CD14-positive monocyte (primary cell): ENCODE data around the gene NPIPB6. TPM values are rescaled to one million over a fixed set of nuclear protein-coding genes. Genes with fewer than 3 reads are reported as not detected.

Source experiments
- DNase-seq, 3 donors: peaks; one replicate each; pipeline ENCODE4 v3.0.0-alpha.2; 2011 to 2022
- H2AFZ ChIP-seq: 2 replicates; pipeline ENCODE4 v1.6.0; 2012; ENCODE audit warnings: mild to moderate bottlenecking, low read depth, low read length, inconsistent platforms; ENCODE audit not compliant: insufficient read depth, poor library complexity, severe bottlenecking
- H3K27ac ChIP-seq, 2 donors: 1 replicate in 1 of 2; 2 replicates in 1 of 2; pipeline ENCODE4 v1.5.1; 2012 to 2013; ENCODE audit warnings: low read length in 2 of 2, control low read depth in 1 of 2, inconsistent platforms in 1 of 2, low read depth in 1 of 2, mild to moderate bottlenecking in 1 of 2
- H3K27me3 ChIP-seq, 2 donors: one replicate each; pipeline versions ENCODE4 v1.6.0 to v1.6.1; 2011 to 2013; ENCODE audit warnings: low read length in 2 of 2; ENCODE audit not compliant: control insufficient read depth in 2 of 2, insufficient read depth in 2 of 2
- H3K36me3 ChIP-seq, 2 donors: replicated peaks in 1 of 2; 1 replicate in 1 of 2; 2 replicates in 1 of 2; pipeline versions ENCODE4 v1.5.1 to v1.6.1; 2012 to 2013; ENCODE audit warnings: low read length in 2 of 2, control low read depth in 1 of 2, inconsistent platforms in 1 of 2, mild to moderate bottlenecking in 1 of 2; ENCODE audit not compliant: insufficient read depth in 2 of 2, control insufficient read depth in 1 of 2
- H3K4me1 ChIP-seq, 2 donors: 1 replicate in 1 of 2; 2 replicates in 1 of 2; pipeline versions ENCODE4 v1.5.1 to v1.6.1; 2012 to 2013; ENCODE audit warnings: low read length in 2 of 2, control low read depth in 1 of 2, inconsistent platforms in 1 of 2, mild to moderate bottlenecking in 1 of 2, moderate library complexity in 1 of 2; ENCODE audit not compliant: insufficient read depth in 2 of 2, control insufficient read depth in 1 of 2
- H3K4me2 ChIP-seq: replicated peaks from 2 replicates; pipeline ENCODE3; 2012; ENCODE audit warnings: low read length, moderate library complexity, mild to moderate bottlenecking; ENCODE audit not compliant: poor library complexity, severe bottlenecking; ENCODE audit errors: extremely low read depth
- H3K4me3 ChIP-seq, 3 experiments: fragments of 200-600 bp in 1 of 3; sonication (generic) in 1 of 3; replicated peaks in 1 of 3; 1 replicate in 2 of 3; 2 replicates in 1 of 3; pipeline ENCODE4 v1.5.1; 2011 to 2013; ENCODE audit warnings: low read length in 3 of 3, mild to moderate bottlenecking in 3 of 3, control low read depth in 2 of 3, low read depth in 2 of 3, inconsistent platforms in 1 of 3, moderate library complexity in 1 of 3
- H3K79me2 ChIP-seq: 2 replicates; pipeline ENCODE4 v1.6.0; 2012; ENCODE audit warnings: mild to moderate bottlenecking, control low read depth, inconsistent platforms, low read length, moderate library complexity; ENCODE audit not compliant: insufficient read depth
- H3K9ac ChIP-seq: 2 replicates; pipeline ENCODE4 v1.6.0; 2017; ENCODE audit warnings: low read length, mild to moderate bottlenecking; ENCODE audit not compliant: insufficient read depth, poor library complexity, severe bottlenecking
- H3K9me3 ChIP-seq, 2 donors: replicated peaks in 1 of 2; 1 replicate in 1 of 2; 2 replicates in 1 of 2; pipeline versions ENCODE4 v1.5.1 to v1.6.1; 2012 to 2013; ENCODE audit warnings: low read length in 2 of 2, control low read depth in 1 of 2; ENCODE audit not compliant: control insufficient read depth in 1 of 2, insufficient read depth in 1 of 2
- H4K20me1 ChIP-seq: 2 replicates; pipeline ENCODE4 v1.6.0; 2012; ENCODE audit warnings: mild to moderate bottlenecking, low read length, control low read depth, moderate library complexity; ENCODE audit not compliant: insufficient read depth
- H3K27ac Mint-ChIP-seq, 7 donors: one replicate each; pipeline ENCODE4 v1.8.0; 2020; ENCODE audit warnings: mild to moderate bottlenecking in 7 of 7, mixed read lengths in 7 of 7, moderate library complexity in 6 of 7, inconsistent platforms in 2 of 7
- H3K27me3 Mint-ChIP-seq, 3 donors: one replicate each; pipeline ENCODE4 v1.8.0; 2021 to 2022; ENCODE audit warnings: low read depth in 3 of 3, mild to moderate bottlenecking in 3 of 3, mixed read lengths in 3 of 3, moderate library complexity in 3 of 3, inconsistent platforms in 1 of 3
- H3K36me3 Mint-ChIP-seq, 2 donors: one replicate each; pipeline ENCODE4 v1.8.0; 2020; ENCODE audit warnings: mixed read lengths in 2 of 2, inconsistent platforms in 1 of 2, mild to moderate bottlenecking in 1 of 2
- H3K4me1 Mint-ChIP-seq: one replicate; pipeline ENCODE4 v1.8.0; 2020; ENCODE audit warnings: mild to moderate bottlenecking, mixed read lengths
- H3K4me3 Mint-ChIP-seq, 2 donors: one replicate each; pipeline ENCODE4 v1.8.0; 2020; ENCODE audit warnings: mild to moderate bottlenecking in 2 of 2, mixed read lengths in 2 of 2, moderate library complexity in 1 of 2
- H3K9me3 Mint-ChIP-seq, 7 donors: one replicate each; pipeline ENCODE4 v1.8.0; 2020 to 2022; ENCODE audit warnings: mixed read lengths in 7 of 7, mild to moderate bottlenecking in 6 of 7, moderate library complexity in 6 of 7, inconsistent platforms in 2 of 7
- CTCF ChIP-seq: fragments of 200-600 bp; IDR thresholded peaks from one replicate; pipeline ENCODE4 v1.8.0; 2022; ENCODE audit warnings: antibody characterized with exemption, mild to moderate bottlenecking
- WGBS: methylation state at CpG from one replicate; pipeline ENCODE4 v1.1.5; 2013; ENCODE audit warnings: missing lambda C conversion rate; ENCODE audit not compliant: insufficient coverage; 5-methylcytosine and 5-hydroxymethylcytosine counted together
- intact Hi-C, 2 donors: fragments of 100-400 bp; cut with micrococcal nuclease; formaldehyde crosslinking; loops; one replicate each; pipeline versions ENCODE4 v1.15.0 to v1.15.1; 2023
- polyA plus RNA-seq, 3 donors: library from polyadenylated mRNA; depleted of rRNA in 1 of 3; unstranded in 2 of 3; stranded (reverse) in 1 of 3; fragments of 300-500 nt in 2 of 3; fragments of >200 nt in 1 of 3; fragmentation: Illumina TruSeq in 2 of 3; gene quantifications; 1 replicate in 2 of 3; 2 replicates in 1 of 3; pipeline ENCODE4 v1.2.3, GENCODE V29; 2012 to 2021

Gene NPIPB6
- polyA plus RNA-seq, 3 donors, result 0.16 to 0.89 (median 0.17) TPM

DNA sequence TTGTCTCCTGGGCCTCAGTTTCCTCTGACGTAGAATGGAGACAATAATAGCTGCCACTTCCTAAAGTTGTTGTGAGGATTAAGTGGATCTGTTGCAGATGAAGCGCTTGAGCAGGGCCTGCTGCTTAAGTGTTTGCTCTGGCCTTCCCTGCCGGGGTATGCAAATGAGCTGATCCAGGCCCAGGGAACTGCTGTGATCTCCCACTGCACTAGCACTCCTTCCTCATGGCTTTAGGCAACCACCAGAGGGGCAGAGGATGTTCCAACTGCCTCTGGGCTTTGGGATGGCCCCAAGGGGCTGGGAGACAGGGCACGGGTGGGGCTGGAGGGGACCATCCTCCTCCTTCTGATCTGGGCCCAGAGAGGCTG, 64.8 kb downstream of the NPIPB6 start:
- intact Hi-C loops, result no loop called here
- H3K79me2 ChIP-seq, result no peaks in the 10 kb centered on the region
- Mint-ChIP-seq H3K36me3 (no peaks in the 10 kb centered on the region), H3K27ac (no peak overlapping the region), H3K4me1 (peaks cover 3% of the 10 kb centered on the region), H3K27me3 (peaks cover 19 to 30% (median 25%) of the 10 kb centered on the region in 3 donors), H3K9me3 (peaks cover 0 to 2% (median 0%) of the 10 kb centered on the region in 7 donors), H3K4me3 (no peak overlapping the region)
- H3K4me2 ChIP-seq, result no peak overlapping the region
- no peak for DNase-seq
- H2AFZ ChIP-seq, result no peak overlapping the region
- no peaks in the 10 kb centered on the region for H3K9me3 ChIP-seq
- H3K27me3 ChIP-seq, result peaks cover 0 to 13% of the 10 kb centered on the region in 2 donors
- TF ChIP-seq CTCF, result no peak
- no peaks in the 10 kb centered on the region for H3K36me3 ChIP-seq
- no peak overlapping the region for H3K9ac ChIP-seq
- H4K20me1 ChIP-seq, result no peaks in the 10 kb centered on the region
- H3K27ac ChIP-seq, result no peak overlapping the region
- WGBS, result 77% methylated on average over 3 of the region's 4 CpGs
- no peak overlapping the region for H3K4me3 ChIP-seq
- H3K4me1 ChIP-seq, result peaks cover 0 to 2% of the 10 kb centered on the region in 2 donors

DNA sequence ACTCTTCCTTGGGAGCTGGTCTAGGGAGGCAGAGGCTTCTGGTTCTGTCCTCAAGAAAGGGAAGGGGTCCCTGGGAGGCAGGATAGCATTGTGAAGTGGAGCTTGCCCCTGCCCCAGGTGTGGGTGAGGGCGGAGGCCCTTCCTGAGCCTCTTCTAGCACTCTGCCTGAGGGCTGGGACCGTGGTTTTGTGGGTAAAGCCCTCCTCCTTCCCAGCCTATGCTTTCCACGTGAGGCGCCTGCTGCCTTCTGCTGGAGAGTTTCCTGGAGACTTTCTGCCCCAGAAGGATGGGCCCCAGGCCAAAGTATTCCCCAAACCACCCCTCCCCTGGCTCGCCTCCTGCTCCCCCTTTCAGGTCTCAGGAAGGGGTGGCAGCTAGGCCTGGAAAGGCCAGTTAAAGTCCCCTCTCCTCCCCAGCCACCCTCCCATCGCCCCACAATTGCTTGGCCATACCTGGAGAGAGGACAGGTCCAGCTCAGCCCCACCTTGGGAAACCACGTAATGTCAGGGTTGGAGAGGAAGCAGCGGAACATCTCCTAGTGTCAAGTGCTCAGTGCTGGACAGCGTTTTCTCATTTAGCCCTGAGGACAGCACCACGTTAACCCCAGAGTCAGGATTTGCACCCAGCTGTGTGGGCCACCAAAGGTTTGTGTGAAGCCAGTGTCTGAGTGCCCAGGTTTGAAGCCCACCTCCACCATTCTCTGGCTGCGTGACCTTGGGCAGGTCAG, 65.4 kb downstream of the NPIPB6 start:
- WGBS, result 68% methylated on average over 6 of the region's 11 CpGs
- intact Hi-C loops, result no loop called here
- TF ChIP-seq CTCF, result no peak
- peaks cover 0 to 19% of the 10 kb centered on the region in 2 donors for H3K27me3 ChIP-seq
- H3K4me3 ChIP-seq, result no peak overlapping the region
- H3K9me3 ChIP-seq, result no peaks in the 10 kb centered on the region
- H3K4me3 Mint-ChIP-seq, result no peak overlapping the region
- peaks cover 5 to 7% of the 10 kb centered on the region in 2 donors for H3K4me1 ChIP-seq
- no peaks in the 10 kb centered on the region for H3K36me3 Mint-ChIP-seq
- H4K20me1 ChIP-seq, result no peaks in the 10 kb centered on the region
- peaks cover 0 to 2% (median 0%) of the 10 kb centered on the region in 7 donors for H3K9me3 Mint-ChIP-seq
- H3K36me3 ChIP-seq, result no peaks in the 10 kb centered on the region
- H3K79me2 ChIP-seq, result no peaks in the 10 kb centered on the region
- no peak overlapping the region for H2AFZ ChIP-seq
- no peak overlapping the region for H3K9ac ChIP-seq
- no peak overlapping the region for H3K4me2 ChIP-seq
- H3K27ac Mint-ChIP-seq, result no peak overlapping the region
- no peak overlapping the region for H3K27ac ChIP-seq
- H3K4me1 Mint-ChIP-seq, result peaks cover 3% of the 10 kb centered on the region
- DNase-seq, result no peak
- H3K27me3 Mint-ChIP-seq, result peaks cover 21 to 33% (median 29%) of the 10 kb centered on the region in 3 donors
